ENCODE measurements around the gene COL1A2. TPM values are rescaled to one million over a fixed set of nuclear protein-coding genes. Genes with fewer than 3 reads are reported as not detected.

Gene COL1A2
- total RNA-seq, 4 donors from 2014 or later = 28.0 to 404 (median 59.1) TPM

- no peaks in the 10 kb centered on the region for H3K27me3 ChIP-seq
- no peak overlapping the region for H3K4me3 ChIP-seq
- TF ChIP-seq POLR2A (IDR thresholded peaks at IDR 0.05) (no peak), CTCF (IDR thresholded peaks at IDR 0.05) (no peak)
- peaks cover 0 to 46% (median 0%) of the 10 kb centered on the region in 3 donors for H3K36me3 ChIP-seq
- no peaks in the 10 kb centered on the region for H3K4me1 ChIP-seq
- no peak overlapping the region for H3K27ac ChIP-seq
- no peak for DNase-seq
- no peaks in the 10 kb centered on the region for H3K9me3 ChIP-seq
Observed at GRCh38 chr7:94422136-94422535, 27.4 kb downstream of the COL1A2 start.

DNA sequence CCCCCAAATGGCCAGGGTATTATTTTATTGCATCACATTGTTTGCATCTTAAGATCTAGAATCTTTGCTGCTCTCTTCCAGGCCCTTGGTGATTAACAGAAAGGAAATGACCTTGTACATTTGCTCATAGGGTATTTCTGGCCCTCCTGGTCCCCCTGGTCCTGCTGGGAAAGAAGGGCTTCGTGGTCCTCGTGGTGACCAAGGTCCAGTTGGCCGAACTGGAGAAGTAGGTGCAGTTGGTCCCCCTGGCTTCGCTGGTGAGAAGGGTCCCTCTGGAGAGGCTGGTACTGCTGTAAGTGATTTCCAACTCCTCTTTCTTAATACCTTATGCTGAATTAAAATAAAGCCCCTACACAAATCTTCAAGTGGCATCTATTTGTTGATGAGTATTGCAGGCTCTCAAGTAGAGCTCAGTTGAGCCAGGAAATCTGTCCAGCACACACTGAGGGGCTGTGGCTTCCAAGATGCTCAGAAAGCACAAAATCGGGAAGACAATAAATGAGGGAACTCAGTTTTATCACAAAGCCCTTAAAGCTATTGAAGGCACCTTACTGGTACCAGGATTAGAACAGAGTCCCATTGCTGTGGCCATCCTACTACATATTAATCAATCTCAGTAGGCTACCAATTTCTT lies 28.2 kb downstream of the COL1A2 start:
- Histone ChIP-seq H3K4me3 (no peak overlapping the region), H3K27me3 (no peaks in the 10 kb centered on the region), H3K36me3 (peaks cover 0 to 49% (median 0%) of the 10 kb centered on the region in 3 donors), H3K27ac (peak overlapping the region in 1 of 4 donors; percentile 35), H3K9me3 (no peaks in the 10 kb centered on the region), H3K4me1 (no peaks in the 10 kb centered on the region)
- DNase-seq = no peak
- TF ChIP-seq POLR2A (IDR thresholded peaks at IDR 0.05) (no peak), CTCF (IDR thresholded peaks at IDR 0.05) (no peak)

GRCh38 chr7:94423863-94424735 lies 29.4 kb downstream of the COL1A2 start:
- no peak for DNase-seq
- H3K27ac ChIP-seq = peak overlapping the region in 1 of 4 donors; percentile 35
- no peak for TF ChIP-seq POLR2A (IDR thresholded peaks at IDR 0.05)
- no peak for TF ChIP-seq CTCF (IDR thresholded peaks at IDR 0.05)
- no peaks in the 10 kb centered on the region for H3K27me3 ChIP-seq
- H3K4me1 ChIP-seq = no peaks in the 10 kb centered on the region
- H3K9me3 ChIP-seq = no peaks in the 10 kb centered on the region
- H3K36me3 ChIP-seq = peaks cover 0 to 40% (median 0%) of the 10 kb centered on the region in 3 donors
- no peak overlapping the region for H3K4me3 ChIP-seq

GRCh38 chr7:94425546-94425945 lies 30.9 kb downstream of the COL1A2 start:
- Histone ChIP-seq H3K36me3 (peaks cover 0 to 25% (median 0%) of the 10 kb centered on the region in 3 donors), H3K27me3 (no peaks in the 10 kb centered on the region), H3K9me3 (no peaks in the 10 kb centered on the region), H3K4me3 (no peak overlapping the region), H3K27ac (no peak overlapping the region), H3K4me1 (no peaks in the 10 kb centered on the region)
- TF ChIP-seq POLR2A (IDR thresholded peaks at IDR 0.05) (no peak), CTCF (IDR thresholded peaks at IDR 0.05) (no peak)
- DNase-seq = no peak

DNA sequence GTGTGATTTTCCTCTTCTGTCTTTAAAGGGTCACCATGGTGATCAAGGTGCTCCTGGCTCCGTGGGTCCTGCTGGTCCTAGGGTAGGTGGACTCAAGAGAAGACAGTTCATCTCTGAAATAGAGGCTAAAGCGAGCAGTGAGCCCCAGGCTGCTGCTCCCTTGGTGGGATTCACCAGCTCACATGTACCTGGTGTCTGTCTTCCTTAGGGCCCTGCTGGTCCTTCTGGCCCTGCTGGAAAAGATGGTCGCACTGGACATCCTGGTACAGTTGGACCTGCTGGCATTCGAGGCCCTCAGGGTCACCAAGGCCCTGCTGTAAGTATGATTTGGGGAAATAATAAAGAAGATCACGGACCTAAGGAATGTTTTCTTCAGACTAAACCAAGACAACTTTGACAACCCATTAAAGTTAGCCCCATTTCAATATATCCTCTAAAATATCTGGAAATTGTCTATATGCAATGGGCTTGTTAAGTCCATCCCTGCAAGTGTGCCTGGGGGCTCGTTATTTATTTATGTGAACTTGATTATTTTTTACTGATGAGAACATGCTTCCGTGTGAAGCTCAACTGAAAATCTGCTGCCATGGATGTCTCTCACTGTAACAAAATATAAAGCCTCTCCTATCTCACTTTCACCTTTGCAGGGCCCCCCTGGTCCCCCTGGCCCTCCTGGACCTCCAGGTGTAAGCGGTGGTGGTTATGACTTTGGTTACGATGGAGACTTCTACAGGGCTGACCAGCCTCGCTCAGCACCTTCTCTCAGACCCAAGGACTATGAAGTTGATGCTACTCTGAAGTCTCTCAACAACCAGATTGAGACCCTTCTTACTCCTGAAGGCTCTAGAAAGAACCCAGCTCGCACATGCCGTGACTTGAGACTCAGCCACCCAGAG lies 32.5 kb downstream of the COL1A2 start:
- H3K4me3 ChIP-seq = no peak overlapping the region
- no peak overlapping the region for H3K27ac ChIP-seq
- no peak for DNase-seq
- no peak for TF ChIP-seq POLR2A (IDR thresholded peaks at IDR 0.05)
- TF ChIP-seq CTCF (IDR thresholded peaks at IDR 0.05) = no peak
- H3K4me1 ChIP-seq = no peaks in the 10 kb centered on the region
- H3K27me3 ChIP-seq = no peaks in the 10 kb centered on the region
- H3K9me3 ChIP-seq = no peaks in the 10 kb centered on the region
- peaks cover 0 to 22% (median 0%) of the 10 kb centered on the region in 3 donors for H3K36me3 ChIP-seq
